GM10266 (cell line): ENCODE results near the gene SPTBN1.

Experiments
- DNase-seq: peaks from one replicate; pipeline ENCODE4 v3.0.0; 2012; ENCODE audit errors: extremely low spot score
- TF ChIP-seq, protein P1 (sequence below): IDR thresholded peaks from 2 replicates; pipeline ENCODE4 v1.5.1; 2012; ENCODE audit warnings: mild to moderate bottlenecking, low read depth; ENCODE audit not compliant: control insufficient read depth, insufficient read depth; ENCODE audit errors: missing control alignments

The SPTBN1 gene

DNA sequence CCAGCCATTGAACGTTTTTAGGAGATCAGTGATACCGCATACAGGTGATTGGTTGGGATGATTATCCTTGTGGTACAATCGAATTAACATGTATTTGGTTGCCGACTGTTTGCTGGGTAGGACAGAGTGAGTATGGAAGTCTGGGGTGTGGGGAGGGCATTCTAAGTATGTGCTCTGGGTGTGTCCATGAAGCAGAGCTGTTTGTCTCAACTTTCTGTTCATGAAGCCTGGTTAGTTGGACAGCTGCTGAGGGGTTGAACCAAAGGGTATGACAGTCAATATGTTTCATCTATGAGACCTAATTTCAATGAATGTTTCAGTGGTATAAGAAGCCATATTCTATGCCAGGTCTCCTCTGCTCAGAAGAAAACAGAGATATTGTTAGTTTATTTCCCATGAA lies 21.9 kb upstream of the SPTBN1 start:
- TF ChIP-seq, protein P1, sequence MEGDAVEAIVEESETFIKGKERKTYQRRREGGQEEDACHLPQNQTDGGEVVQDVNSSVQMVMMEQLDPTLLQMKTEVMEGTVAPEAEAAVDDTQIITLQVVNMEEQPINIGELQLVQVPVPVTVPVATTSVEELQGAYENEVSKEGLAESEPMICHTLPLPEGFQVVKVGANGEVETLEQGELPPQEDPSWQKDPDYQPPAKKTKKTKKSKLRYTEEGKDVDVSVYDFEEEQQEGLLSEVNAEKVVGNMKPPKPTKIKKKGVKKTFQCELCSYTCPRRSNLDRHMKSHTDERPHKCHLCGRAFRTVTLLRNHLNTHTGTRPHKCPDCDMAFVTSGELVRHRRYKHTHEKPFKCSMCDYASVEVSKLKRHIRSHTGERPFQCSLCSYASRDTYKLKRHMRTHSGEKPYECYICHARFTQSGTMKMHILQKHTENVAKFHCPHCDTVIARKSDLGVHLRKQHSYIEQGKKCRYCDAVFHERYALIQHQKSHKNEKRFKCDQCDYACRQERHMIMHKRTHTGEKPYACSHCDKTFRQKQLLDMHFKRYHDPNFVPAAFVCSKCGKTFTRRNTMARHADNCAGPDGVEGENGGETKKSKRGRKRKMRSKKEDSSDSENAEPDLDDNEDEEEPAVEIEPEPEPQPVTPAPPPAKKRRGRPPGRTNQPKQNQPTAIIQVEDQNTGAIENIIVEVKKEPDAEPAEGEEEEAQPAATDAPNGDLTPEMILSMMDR = no peak
- no peak for DNase-seq

DNA sequence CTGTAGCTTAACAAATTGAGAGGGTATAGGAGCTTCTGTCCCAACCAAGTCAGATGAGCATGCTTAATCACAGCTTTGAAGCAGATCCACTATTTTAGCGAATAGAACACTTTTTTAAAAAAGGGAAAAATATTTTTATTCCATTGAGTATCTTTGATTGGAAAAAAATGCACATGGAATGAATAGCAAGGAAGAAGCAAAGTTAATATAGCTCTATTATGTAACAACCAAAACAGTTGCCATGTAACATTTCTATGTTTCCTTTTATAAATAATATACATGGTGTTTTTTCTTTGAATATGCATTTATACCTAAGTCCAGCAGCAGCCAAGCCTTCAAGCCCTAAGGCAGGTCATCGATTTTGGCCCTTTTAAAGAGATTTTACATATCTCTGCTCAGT lies 21.4 kb upstream of the SPTBN1 start:
- DNase-seq = no peak
- TF ChIP-seq, protein P1 = no peak

DNA sequence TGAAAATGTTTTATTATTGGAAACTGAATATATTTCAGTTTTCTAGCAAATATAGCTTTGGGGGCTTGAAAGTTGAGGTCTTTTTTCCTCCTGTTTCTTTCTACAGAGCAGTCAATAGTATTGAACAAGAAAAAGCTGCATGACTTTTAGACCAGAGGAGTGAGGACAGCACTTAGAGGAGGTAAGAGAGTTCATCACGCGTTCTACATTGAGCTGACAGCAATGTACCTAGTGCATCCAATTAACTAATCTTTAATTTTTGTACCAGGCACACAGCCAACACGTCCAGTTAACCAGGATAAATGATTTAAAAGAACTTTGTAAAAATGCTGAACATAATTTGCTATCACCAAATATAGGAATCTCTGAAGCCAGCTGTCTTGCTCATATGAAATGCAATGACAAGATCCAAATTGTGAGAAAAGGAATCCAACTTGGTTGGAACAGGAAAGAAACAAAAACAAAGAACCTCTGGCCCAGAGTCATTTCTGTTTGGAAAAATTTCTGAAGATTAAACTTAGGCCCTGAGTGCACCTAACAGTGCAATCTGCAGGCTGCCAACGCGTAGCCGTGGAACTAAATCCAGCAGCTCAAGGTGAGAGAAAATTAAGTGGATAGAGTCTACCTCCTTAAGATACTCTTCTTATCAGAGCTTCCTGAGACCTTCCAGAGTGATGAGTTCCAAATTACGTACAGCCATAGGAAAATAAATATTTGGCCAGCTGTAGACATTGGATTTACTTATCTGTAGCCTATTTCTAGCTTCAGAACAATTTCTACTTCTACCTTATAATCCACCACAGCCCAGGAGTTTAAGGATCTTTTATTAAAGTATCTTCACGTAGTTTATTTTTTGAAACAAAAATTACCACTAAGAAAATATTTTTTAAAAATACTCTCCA lies 20.6 kb upstream of the SPTBN1 start:
- no peak for DNase-seq
- TF ChIP-seq, protein P1 = no peak

DNA sequence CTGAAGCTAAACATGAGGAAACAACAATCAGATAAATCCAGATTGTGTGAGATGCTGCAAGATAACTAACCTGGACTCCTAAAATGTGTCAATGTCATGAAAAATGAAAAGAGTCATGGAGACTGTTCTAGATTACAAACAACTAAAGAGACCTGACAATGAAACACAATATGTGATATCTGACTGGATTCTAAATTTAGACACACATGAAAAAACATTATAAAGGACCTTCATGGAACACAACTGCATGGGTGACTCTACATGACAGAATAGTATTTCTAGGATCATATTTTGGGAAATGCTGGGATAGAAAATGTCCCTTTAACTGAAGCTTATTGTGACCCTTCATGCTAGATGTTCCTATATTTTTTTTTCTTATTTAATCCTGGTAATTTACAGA lies 18.5 kb upstream of the SPTBN1 start:
- TF ChIP-seq, protein P1 = no peak
- no peak for DNase-seq

DNA sequence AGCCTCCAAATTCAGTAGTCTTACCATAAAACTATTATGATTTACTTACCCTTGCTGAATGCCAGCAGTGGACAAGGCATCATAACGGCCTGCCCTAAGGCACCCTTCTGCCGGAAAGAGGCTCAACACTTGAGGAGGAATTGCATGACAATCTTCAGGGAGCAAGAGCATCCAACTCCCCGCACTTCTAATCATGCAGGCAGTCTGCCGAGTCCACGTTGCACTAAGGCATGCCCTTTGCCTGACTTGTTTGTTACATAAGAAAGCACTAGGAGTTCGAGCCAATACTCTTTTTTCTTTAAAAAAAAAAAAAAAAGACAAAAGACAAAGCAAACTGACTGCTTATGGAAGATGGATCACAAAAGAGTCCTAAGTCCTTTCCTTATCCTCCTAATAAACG lies 17.9 kb upstream of the SPTBN1 start:
- no peak for DNase-seq
- TF ChIP-seq, protein P1 = no peak

GRCh38 chr2:54439582-54439981 lies 16.5 kb upstream of the SPTBN1 start:
- no peak for DNase-seq
- TF ChIP-seq, protein P1 = no peak

DNA sequence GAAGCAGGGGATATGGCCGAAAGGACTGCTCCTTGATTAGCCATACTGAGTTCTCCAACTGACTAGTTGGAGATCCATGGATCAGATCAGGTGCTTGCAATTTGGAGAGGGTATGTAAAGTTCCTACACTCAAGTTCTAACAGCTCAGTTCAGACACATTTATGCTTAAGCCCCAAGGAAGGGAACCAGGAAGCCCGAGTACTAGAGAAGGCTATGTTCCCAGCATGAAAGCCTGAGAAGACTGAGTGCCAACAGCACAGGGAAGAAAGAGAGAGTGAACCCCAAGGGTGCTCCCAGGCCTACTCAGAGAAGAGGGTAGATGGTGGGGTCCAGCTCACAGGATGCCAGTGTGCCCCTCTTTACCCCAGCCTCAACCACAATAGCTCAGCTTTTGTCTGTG lies 16.1 kb upstream of the SPTBN1 start:
- DNase-seq = no peak
- TF ChIP-seq, protein P1 = no peak
